HFF-Myc (cell line): ENCODE results near the gene TPGS1.

Experiments
- DNase-seq: peaks from one replicate; pipeline ENCODE4 v3.0.0-alpha.2; 2011; ENCODE audit warnings: low read depth; ENCODE audit errors: extremely low read depth
- H3K4me3 ChIP-seq: replicated peaks from 2 replicates; pipeline ENCODE4 v1.5.1; 2011; ENCODE audit warnings: low read depth, mild to moderate bottlenecking, control low read depth, low read length
- TF ChIP-seq, protein P1 (sequence below): IDR thresholded peaks from 2 replicates; pipeline ENCODE4 v1.5.1; 2012; ENCODE audit warnings: mild to moderate bottlenecking, low read depth, low read length, control low read depth; ENCODE audit errors: missing control alignments

Gene TPGS1

DNA sequence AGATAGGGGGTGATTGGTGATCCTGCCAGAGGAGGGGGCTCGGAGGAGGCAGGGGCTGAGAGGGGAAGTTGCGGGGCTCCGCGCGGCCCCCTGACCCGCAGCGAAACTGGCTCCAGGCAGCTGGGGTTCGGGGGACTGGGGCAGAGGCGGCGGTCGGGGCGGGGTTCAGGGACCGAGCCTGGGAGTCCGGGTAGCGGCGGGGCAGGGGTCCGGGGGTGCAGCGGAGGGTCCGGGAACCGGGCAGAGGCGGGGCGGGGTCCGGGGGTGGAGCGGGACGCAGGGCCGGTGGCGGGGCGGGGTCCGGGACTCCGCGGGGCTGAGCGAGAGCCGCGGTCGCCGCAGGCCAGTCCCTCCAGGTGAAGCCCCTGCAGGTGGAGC lies 9.8 kb upstream of the TPGS1 start:
- DNase-seq, result no peak
- TF ChIP-seq, protein P1, sequence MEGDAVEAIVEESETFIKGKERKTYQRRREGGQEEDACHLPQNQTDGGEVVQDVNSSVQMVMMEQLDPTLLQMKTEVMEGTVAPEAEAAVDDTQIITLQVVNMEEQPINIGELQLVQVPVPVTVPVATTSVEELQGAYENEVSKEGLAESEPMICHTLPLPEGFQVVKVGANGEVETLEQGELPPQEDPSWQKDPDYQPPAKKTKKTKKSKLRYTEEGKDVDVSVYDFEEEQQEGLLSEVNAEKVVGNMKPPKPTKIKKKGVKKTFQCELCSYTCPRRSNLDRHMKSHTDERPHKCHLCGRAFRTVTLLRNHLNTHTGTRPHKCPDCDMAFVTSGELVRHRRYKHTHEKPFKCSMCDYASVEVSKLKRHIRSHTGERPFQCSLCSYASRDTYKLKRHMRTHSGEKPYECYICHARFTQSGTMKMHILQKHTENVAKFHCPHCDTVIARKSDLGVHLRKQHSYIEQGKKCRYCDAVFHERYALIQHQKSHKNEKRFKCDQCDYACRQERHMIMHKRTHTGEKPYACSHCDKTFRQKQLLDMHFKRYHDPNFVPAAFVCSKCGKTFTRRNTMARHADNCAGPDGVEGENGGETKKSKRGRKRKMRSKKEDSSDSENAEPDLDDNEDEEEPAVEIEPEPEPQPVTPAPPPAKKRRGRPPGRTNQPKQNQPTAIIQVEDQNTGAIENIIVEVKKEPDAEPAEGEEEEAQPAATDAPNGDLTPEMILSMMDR, result no peak
- H3K4me3 ChIP-seq, result no peak overlapping the region

DNA sequence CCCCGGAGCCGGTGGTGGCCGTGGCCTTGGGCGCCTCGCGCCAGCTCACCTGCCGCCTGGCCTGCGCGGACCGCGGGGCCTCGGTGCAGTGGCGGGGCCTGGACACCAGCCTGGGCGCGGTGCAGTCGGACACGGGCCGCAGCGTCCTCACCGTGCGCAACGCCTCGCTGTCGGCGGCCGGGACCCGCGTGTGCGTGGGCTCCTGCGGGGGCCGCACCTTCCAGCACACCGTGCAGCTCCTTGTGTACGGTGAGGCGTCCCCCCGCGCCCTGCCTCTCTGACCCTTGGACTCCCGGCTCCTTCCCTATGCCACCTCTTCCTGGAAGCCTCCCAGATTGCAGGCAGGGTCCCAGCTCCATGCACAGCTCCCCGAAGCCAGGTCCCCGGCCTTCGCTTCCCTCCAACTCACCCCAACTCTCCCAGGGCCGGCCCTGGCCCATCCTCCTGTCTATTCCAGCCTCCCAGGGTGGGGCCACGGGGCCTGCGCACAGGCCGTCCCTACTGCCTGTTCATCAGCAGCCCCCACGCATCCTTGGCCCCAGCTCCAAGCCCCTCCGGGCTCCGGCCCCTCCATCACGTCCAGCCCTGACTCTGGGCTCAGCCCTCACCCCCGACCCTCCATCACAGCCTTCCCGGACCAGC lies 9.3 kb upstream of the TPGS1 start:
- H3K4me3 ChIP-seq, result no peak overlapping the region
- no peak for DNase-seq
- TF ChIP-seq, protein P1, result no peak

DNA sequence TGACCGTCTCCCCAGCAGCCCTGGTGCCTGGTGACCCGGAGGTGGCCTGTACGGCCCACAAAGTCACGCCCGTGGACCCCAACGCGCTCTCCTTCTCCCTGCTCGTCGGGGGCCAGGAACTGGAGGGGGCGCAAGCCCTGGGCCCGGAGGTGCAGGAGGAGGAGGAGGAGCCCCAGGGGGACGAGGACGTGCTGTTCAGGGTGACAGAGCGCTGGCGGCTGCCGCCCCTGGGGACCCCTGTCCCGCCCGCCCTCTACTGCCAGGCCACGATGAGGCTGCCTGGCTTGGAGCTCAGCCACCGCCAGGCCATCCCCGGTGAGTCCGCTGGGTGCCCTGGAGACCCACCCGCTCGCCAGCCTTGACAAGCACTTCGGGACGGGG lies 8.8 kb upstream of the TPGS1 start:
- H3K4me3 ChIP-seq, result no peak overlapping the region
- TF ChIP-seq, protein P1, result no peak
- DNase-seq, result no peak

DNA sequence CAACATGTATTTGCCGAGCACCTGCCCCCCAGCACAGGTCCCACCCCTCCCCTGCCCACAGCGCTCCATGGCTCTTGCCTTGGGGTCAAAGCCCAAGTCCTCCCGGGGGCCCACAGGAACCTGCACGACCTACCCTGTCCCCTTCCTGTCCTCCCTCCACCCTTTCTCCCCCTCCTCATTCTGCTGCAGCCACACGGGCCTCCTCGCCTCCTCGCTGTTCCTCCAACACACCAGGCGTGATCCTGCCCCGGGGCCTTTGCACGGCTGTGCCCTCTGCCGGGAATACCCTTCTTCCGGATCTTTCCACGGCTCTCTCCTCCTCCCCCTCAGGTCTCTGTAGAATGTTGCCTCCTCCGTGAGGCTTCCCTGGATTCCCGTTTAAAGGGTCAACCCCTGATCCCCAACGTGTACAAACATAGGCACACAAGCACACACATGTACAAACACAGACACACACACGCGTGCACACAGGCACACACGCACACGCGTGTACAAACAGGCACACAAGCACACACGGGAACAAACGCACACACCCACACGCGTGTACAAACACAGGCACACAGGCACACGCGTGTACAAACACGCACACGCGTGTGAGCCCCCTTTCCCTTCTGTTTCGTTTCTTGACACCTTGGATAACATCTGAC lies 8.2 kb upstream of the TPGS1 start:
- H3K4me3 ChIP-seq, result no peak overlapping the region
- DNase-seq, result no peak
- TF ChIP-seq, protein P1, result no peak

DNA sequence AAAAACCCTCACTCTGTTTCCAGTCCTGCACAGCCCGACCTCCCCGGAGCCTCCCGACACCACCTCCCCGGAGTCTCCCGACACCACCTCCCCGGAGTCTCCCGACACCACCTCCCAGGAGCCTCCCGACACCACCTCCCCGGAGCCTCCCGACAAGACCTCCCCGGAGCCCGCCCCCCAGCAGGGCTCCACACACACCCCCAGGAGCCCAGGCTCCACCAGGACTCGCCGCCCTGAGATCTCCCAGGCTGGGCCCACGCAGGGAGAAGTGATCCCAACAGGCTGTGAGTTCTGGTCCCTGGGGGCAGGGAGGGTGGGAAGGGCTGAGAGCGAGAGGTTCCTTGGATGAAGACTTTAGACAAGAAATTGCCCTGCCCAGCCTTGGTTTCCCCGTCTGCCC lies 5.7 kb upstream of the TPGS1 start:
- H3K4me3 ChIP-seq, result no peak overlapping the region
- DNase-seq, result no peak
- TF ChIP-seq, protein P1, result no peak

DNA sequence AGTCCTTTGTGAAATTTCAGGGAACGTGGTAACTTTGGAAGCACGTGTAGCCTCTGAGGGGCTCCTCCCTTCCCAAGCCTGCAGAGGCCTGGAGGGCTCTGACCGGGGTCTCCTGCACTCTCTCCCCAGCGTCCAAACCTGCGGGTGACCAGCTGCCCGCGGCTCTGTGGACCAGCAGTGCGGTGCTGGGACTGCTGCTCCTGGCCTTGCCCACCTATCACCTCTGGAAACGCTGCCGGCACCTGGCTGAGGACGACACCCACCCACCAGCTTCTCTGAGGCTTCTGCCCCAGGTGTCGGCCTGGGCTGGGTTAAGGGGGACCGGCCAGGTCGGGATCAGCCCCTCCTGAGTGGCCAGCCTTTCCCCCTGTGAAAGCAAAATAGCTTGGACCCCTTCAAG lies 2.7 kb upstream of the TPGS1 start:
- TF ChIP-seq, protein P1, result no peak
- no peak overlapping the region for H3K4me3 ChIP-seq
- no peak for DNase-seq
